D341Med (cell line): ENCODE measurements around the gene ERI3.

Experiments
- DNase-seq: peaks from one replicate; pipeline ENCODE4 v3.0.0; 2012; ENCODE audit warnings: low spot score

Gene ERI3

GRCh38 chr1:44235808-44236207 is 119.2 kb downstream of the ERI3 start:
- peak; percentile 80 for DNase-seq

GRCh38 chr1:44233593-44233992 is 121.5 kb downstream of the ERI3 start:
- DNase-seq: no peak

- DNase-seq: no peak
These were observed 124.3 kb downstream of the ERI3 start for GRCh38 chr1:44230796-44231195.

GRCh38 chr1:44229435-44230167 is 125.5 kb downstream of the ERI3 start:
- DNase-seq: no peak

- no peak for DNase-seq
These were observed 126.8 kb downstream of the ERI3 start for GRCh38 chr1:44228218-44228617.

GRCh38 chr1:44227211-44227610 is 127.8 kb downstream of the ERI3 start:
- no peak for DNase-seq

GRCh38 chr1:44225761-44226160 is 129.3 kb downstream of the ERI3 start:
- DNase-seq: no peak

GRCh38 chr1:44223187-44223610 is 131.9 kb downstream of the ERI3 start:
- DNase-seq: no peak

GRCh38 chr1:44222397-44223186 is 132.5 kb downstream of the ERI3 start:
- no peak for DNase-seq

GRCh38 chr1:44221769-44222168 is 133.3 kb downstream of the ERI3 start:
- DNase-seq: no peak

GRCh38 chr1:44220755-44221154 is 134.3 kb downstream of the ERI3 start:
- no peak for DNase-seq

GRCh38 chr1:44220001-44220751 is 134.9 kb downstream of the ERI3 start:
- no peak for DNase-seq

- DNase-seq: no peak
These were observed 135.8 kb downstream of the ERI3 start for GRCh38 chr1:44219301-44219626.

GRCh38 chr1:44218503-44219300 is 136.4 kb downstream of the ERI3 start:
- no peak for DNase-seq

- peak; percentile 78 for DNase-seq
These were observed 137.1 kb downstream of the ERI3 start for GRCh38 chr1:44217809-44218410.

- peak; percentile 86 for DNase-seq
These were observed 141.6 kb downstream of the ERI3 start, which contains the start of gene DMAP1 for GRCh38 chr1:44213222-44214112. Gene DMAP1, plus strand, starts transcription at chr1:44213471. Its CDS starts 283 bp downstream, at chr1:44213754.

GRCh38 chr1:44212355-44213221 is 142.5 kb downstream of the ERI3 start:
- DNase-seq: no peak

- DNase-seq: no peak
These were observed 144.5 kb downstream of the ERI3 start for GRCh38 chr1:44210595-44210994.

GRCh38 chr1:44208226-44208625 is 146.8 kb downstream of the ERI3 start:
- DNase-seq: no peak
